ENCODE results near the gene RBM39.

DNA sequence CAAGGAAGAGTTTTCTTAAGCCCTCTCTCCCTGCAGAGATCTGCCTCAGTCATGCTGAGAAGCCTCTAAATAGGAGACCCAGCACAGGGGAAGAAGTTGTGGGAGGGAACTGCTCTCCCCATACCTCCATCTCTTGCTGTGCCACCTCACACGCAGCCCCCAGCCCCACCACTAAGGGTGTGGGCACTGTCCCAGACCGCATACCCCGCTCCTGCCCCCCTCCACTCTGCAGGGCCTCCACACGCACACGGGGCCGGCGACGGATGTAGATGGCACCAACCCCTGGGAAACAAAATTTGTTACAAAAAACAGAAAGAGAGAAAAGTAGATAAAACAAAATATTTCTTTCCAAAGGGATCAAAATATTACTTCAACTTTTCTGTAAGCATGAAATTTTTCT is 67.1 kb downstream of the RBM39 start:
- TF ChIP-seq POLR2A (IDR thresholded peaks at IDR 0.05) (no peak), CTCF (IDR thresholded peaks at IDR 0.05) (no peak)
